ENCODE measurements around the gene PAQR5.

Gene PAQR5

GRCh38 chr15:69456208-69457166 is 157.8 kb downstream of the PAQR5 start:
- TF ChIP-seq CTCF (conservative IDR thresholded peaks at IDR 0.05; ENCODE audit: low read length) = no peak
- no peak for TF ChIP-seq EZH2phosphoT487 (IDR thresholded peaks at IDR 0.05; ENCODE audit: borderline replicate concordance)
- Histone ChIP-seq H3F3A (ENCODE audit: low read depth) (peaks cover 16% of the 10 kb centered on the region; the same call in 1 of the 2 replicates), H3K4me2 (ENCODE audit: low read depth, low read length, poor library complexity, severe bottlenecking) (peak overlapping the region; percentile 95), H3K79me2 (ENCODE audit: insufficient read depth, low read length) (peaks cover 44% of the 10 kb centered on the region), H4K20me1 (ENCODE audit: insufficient read depth, low read length, poor library complexity, severe bottlenecking) (peaks cover 48% of the 10 kb centered on the region), H3K4me1 (ENCODE audit: insufficient read depth, low read length, poor library complexity, severe bottlenecking) (peaks cover 26% of the 10 kb centered on the region), H3K9me3 (ENCODE audit: insufficient read depth, low read depth, low read length) (no peaks in the 10 kb centered on the region), H3K9ac (ENCODE audit: low read depth, low read length, poor library complexity, severe bottlenecking) (no peak overlapping the region), H3K4me3 (ENCODE audit: low read length, poor library complexity, severe bottlenecking) (peak overlapping the region; percentile 86), H2AFZ (ENCODE audit: low read length) (no peak overlapping the region), H3K9me2 (replicated peaks; ENCODE audit: low read depth, low read length) (no peaks in the 10 kb centered on the region), H3K36me3 (ENCODE audit: insufficient read depth, low read length) (peaks cover 35% of the 10 kb centered on the region), H3K27me3 (ENCODE audit: insufficient read depth, low read length, poor library complexity, severe bottlenecking) (peaks cover 10% of the 10 kb centered on the region)

Measured in Loucy (cell line).